IMR-90 (cell line): ENCODE data around the gene ANTXRL. TPM values are rescaled to one million over a fixed set of nuclear protein-coding genes. Genes with fewer than 3 reads are reported as not detected.

Experiments
- ATAC-seq: fragments of 200-7000 bp; cut with Tn5 transposase; 2 replicates; pipeline ENCODE4 v1.9.1; 2020; ENCODE audit warnings: low read depth, mild to moderate bottlenecking, moderate library complexity
- BruUV-seq: library from RNA; stranded (reverse); fragments of 400-500 nt; replicated peaks from 2 replicates; lab custom pipeline; 2021; lab: Mats Ljungman, UMichigan
- CTCF ChIA-PET: fragments of 300-600 bp; formaldehyde crosslinking; extraction: SDS; loops from one replicate; lab custom pipeline; 2021; ENCODE audit warnings: antibody characterized with exemption; lab: Yijun Ruan, JAX
- POLR2A ChIA-PET: fragments of 300-600 bp; sonication (Branson Sonifier 250); formaldehyde crosslinking; loops from one replicate; lab custom pipeline; 2022; ENCODE audit warnings: antibody characterized with exemption; ENCODE audit not compliant: unreplicated experiment; lab: Charles Lee
- DNase-seq: peaks from one replicate; pipeline ENCODE4 v3.0.0; 2013
- H2AFZ ChIP-seq: replicated peaks from 2 replicates; pipeline ENCODE3; 2013; ENCODE audit warnings: low read length, mild to moderate bottlenecking; ENCODE audit not compliant: poor library complexity
- H2AK5ac ChIP-seq: 2 replicates; pipeline ENCODE4 v1.6.1; 2013; ENCODE audit warnings: low read depth, low read length, inconsistent platforms
- H2AK9ac ChIP-seq: replicated peaks from 2 replicates; pipeline ENCODE3; 2013; ENCODE audit warnings: mild to moderate bottlenecking, low read depth, low read length, moderate library complexity; ENCODE audit not compliant: poor library complexity
- H2BK120ac ChIP-seq: 2 replicates; pipeline ENCODE4 v1.6.1; 2013; ENCODE audit warnings: low read depth, low read length, inconsistent platforms
- H2BK15ac ChIP-seq: 3 replicates; pipeline ENCODE4 v1.6.1; 2013; ENCODE audit warnings: low read depth, low read length, inconsistent platforms
- H2BK20ac ChIP-seq: 2 replicates; pipeline ENCODE4 v1.6.1; 2013; ENCODE audit warnings: low read depth, mild to moderate bottlenecking, inconsistent platforms, low read length, moderate library complexity
- H2BK5ac ChIP-seq: 2 replicates; pipeline ENCODE4 v1.6.1; 2013; ENCODE audit warnings: mild to moderate bottlenecking, low read depth, low read length, inconsistent platforms; ENCODE audit not compliant: poor library complexity, severe bottlenecking
- H3K14ac ChIP-seq: replicated peaks from 2 replicates; pipeline ENCODE4 v1.6.1; 2013; ENCODE audit warnings: low read depth, low read length, inconsistent platforms
- H3K18ac ChIP-seq: 2 replicates; pipeline ENCODE4 v1.6.1; 2013; ENCODE audit warnings: low read depth, low read length, control low read depth
- H3K23ac ChIP-seq: 2 replicates; pipeline ENCODE4 v1.6.1; 2013; ENCODE audit warnings: low read depth, low read length, inconsistent platforms
- H3K27ac ChIP-seq: 2 replicates; pipeline ENCODE4 v1.5.1; 2013; ENCODE audit warnings: mild to moderate bottlenecking, control low read depth, low read length; ENCODE audit not compliant: insufficient read depth
- H3K27me3 ChIP-seq: 2 replicates; pipeline ENCODE4 v1.6.1; 2013; ENCODE audit warnings: low read length; ENCODE audit not compliant: control insufficient read depth, insufficient read depth
- H3K36me3 ChIP-seq: 2 replicates; pipeline ENCODE4 v1.6.1; 2013; ENCODE audit warnings: low read length, mixed read lengths; ENCODE audit not compliant: control insufficient read depth, insufficient read depth
- H3K4ac ChIP-seq: 2 replicates; pipeline ENCODE4 v1.6.1; 2013; ENCODE audit warnings: low read depth, low read length, inconsistent platforms
- H3K4me1 ChIP-seq: 2 replicates; pipeline ENCODE4 v1.6.1; 2013; ENCODE audit warnings: low read length, mixed read lengths; ENCODE audit not compliant: control insufficient read depth, insufficient read depth
- H3K4me2 ChIP-seq: 2 replicates; pipeline ENCODE4 v1.6.1; 2013; ENCODE audit warnings: low read depth, mild to moderate bottlenecking, control low read depth, low read length, moderate library complexity
- H3K4me3 ChIP-seq: 2 replicates; pipeline ENCODE4 v1.5.1; 2013; ENCODE audit warnings: low read depth, mild to moderate bottlenecking, control low read depth, low read length, moderate library complexity; ENCODE audit not compliant: insufficient read depth
- H3K56ac ChIP-seq: 2 replicates; pipeline ENCODE4 v1.6.1; 2013; ENCODE audit warnings: low read length, inconsistent platforms; ENCODE audit not compliant: insufficient read depth; ENCODE audit errors: extremely low read depth
- H3K79me1 ChIP-seq, 2 experiments: 2 replicates each; pipeline ENCODE4 v1.6.1; 2013; ENCODE audit warnings: low read length in 2 of 2, inconsistent platforms in 1 of 2, low read depth in 1 of 2
- H3K9ac ChIP-seq: 2 replicates; pipeline ENCODE4 v1.6.1; 2013; ENCODE audit warnings: low read depth, low read length, control low read depth
- H3K9me1 ChIP-seq: 2 replicates; pipeline ENCODE4 v1.6.1; 2013; ENCODE audit warnings: low read length, inconsistent platforms; ENCODE audit not compliant: insufficient read depth
- H3K9me3 ChIP-seq: 2 replicates; pipeline ENCODE4 v1.6.1; 2013; ENCODE audit warnings: low read length; ENCODE audit not compliant: control insufficient read depth, insufficient read depth
- H4K20me1 ChIP-seq: 2 replicates; pipeline ENCODE4 v1.6.1; 2013; ENCODE audit warnings: low read length, inconsistent platforms; ENCODE audit not compliant: insufficient read depth
- H4K5ac ChIP-seq: 2 replicates; pipeline ENCODE4 v1.6.1; 2013; ENCODE audit warnings: mild to moderate bottlenecking, low read depth, low read length, control low read depth
- H4K8ac ChIP-seq, 2 experiments: 2 replicates each; pipeline ENCODE4 v1.6.1; 2013; ENCODE audit warnings: low read depth in 2 of 2, low read length in 2 of 2, control low read depth in 1 of 2, inconsistent platforms in 1 of 2
- H4K91ac ChIP-seq: 2 replicates; pipeline ENCODE4 v1.6.1; 2013; ENCODE audit warnings: low read depth, low read length, inconsistent platforms; ENCODE audit not compliant: insufficient read depth
- POLR2A ChIP-seq: IDR thresholded peaks from 2 replicates; pipeline ENCODE4 v1.6.1; 2012; ENCODE audit warnings: mild to moderate bottlenecking, low read depth, low read length
- RAD21 ChIP-seq: IDR thresholded peaks from 2 replicates; pipeline ENCODE4 v1.6.1; 2012; ENCODE audit warnings: low read length, improper control_type of control experiment
- WGBS, 2 experiments: methylation state at CpG; one replicate each; pipeline versions ENCODE4 v1.1.5 to v1.1.7; 2013; ENCODE audit warnings: missing lambda C conversion rate in 2 of 2; ENCODE audit not compliant: insufficient read length in 1 of 2; ENCODE audit errors: extremely low coverage in 2 of 2; 5-methylcytosine and 5-hydroxymethylcytosine counted together
- dilution Hi-C: fragments of 300-500 bp; cut with HindIII; formaldehyde crosslinking; loops from one replicate; pipeline ENCODE4 v1.14.3; 2018; ENCODE audit warnings: low sequenced_read_pairs; ENCODE audit not compliant: unreplicated experiment
- in situ Hi-C: fragments of 300-500 bp; cut with MboI; formaldehyde crosslinking; loops from 3 replicates; pipeline ENCODE4 v1.14.3; 2019; ENCODE audit warnings: low sequenced_read_pairs, inconsistent platforms, mixed read lengths
- intact Hi-C: fragments of 100-400 bp; cut with micrococcal nuclease; formaldehyde crosslinking; loops from 2 replicates; pipeline ENCODE4 v1.10.0; 2022
- polyA plus RNA-seq, 3 experiments: library from polyadenylated mRNA; depleted of rRNA; stranded (reverse); fragments of >200 nt; gene quantifications; 2 replicates each; pipeline ENCODE4 v1.2.3, GENCODE V29; 2012; ENCODE audit warnings: low replicate concordance in 1 of 3
- total RNA-seq: library from RNA; depleted of rRNA; stranded (reverse); fragments of >200 nt; gene quantifications from 2 replicates; pipeline ENCODE4 v1.2.3, GENCODE V29; 2012

Gene ANTXRL
- total and polyA plus RNA-seq, 2 of the 4 experiments (the other 2 are of a cell fraction) = not detected

DNA sequence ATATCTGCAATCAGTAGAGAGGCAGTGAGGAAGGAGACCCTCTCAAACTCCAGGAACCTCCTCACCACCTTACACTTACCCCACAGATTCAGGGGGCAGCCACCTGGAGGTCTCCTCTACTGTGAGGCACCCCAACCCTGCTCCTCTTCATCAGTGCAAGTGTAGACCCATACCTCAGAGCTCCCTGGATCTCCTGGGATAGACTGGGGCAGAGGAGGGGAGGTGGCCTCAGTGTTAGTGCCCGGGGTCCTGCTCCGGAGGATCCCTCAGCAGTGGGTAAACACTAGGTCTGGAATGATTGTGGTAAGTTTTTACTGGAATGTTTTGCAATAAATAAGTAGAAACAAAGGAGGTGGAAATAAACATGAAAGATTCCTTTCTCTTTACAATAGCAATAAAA is 31.1 kb downstream of the ANTXRL start:
- H3K27ac ChIP-seq = no peak overlapping the region
- peak overlapping the region; percentile 76 for H2BK20ac ChIP-seq
- no peak for TF ChIP-seq RAD21
- no peak for TF ChIP-seq POLR2A
- no peak overlapping the region; the same call in 1 of the 2 replicates for H3K56ac ChIP-seq
- H3K4me2 ChIP-seq = no peak overlapping the region; the same call in 1 of the 2 replicates
- H4K20me1 ChIP-seq = no peaks in the 10 kb centered on the region
- in situ Hi-C loops = no loop called here
- no peak overlapping the region for H2BK5ac ChIP-seq
- no peak overlapping the region for H2AFZ ChIP-seq
- H3K79me1 ChIP-seq = no peaks in the 10 kb centered on the region; a peak in 1 of 4 replicates
- ChIA-PET CTCF (no interaction called here), POLR2A (no interaction called here)
- H3K27me3 ChIP-seq = no peaks in the 10 kb centered on the region
- H3K23ac ChIP-seq = no peak overlapping the region
- H2AK5ac ChIP-seq = peak overlapping the region; percentile 67
- peak overlapping the region; percentile 16 to 44; a peak in 2 of 4 replicates for H4K8ac ChIP-seq
- intact Hi-C loops = loop anchor here (5.0 kb wide), 1 partner anchor 81 kb away; no protein-coding TSS in a partner anchor
- no peak overlapping the region for H2AK9ac ChIP-seq
- no CpG with 5 or more reads among the region's 2 CpGs for whole genome bisulfite sequencing, 2 experiments
- no peak overlapping the region; the same call in 1 of the 2 replicates for H3K14ac ChIP-seq
- H3K18ac ChIP-seq = peak overlapping the region; percentile 37; the same call in 1 of the 2 replicates
- peak overlapping the region; percentile 8; the same call in 1 of the 3 replicates for H2BK15ac ChIP-seq
- no peaks in the 10 kb centered on the region for H3K36me3 ChIP-seq
- no peaks in the 10 kb centered on the region for H3K9me3 ChIP-seq
- no TSS peak for BruUV-seq
- H4K91ac ChIP-seq = peak overlapping the region; percentile 60
- peaks cover 21% of the 10 kb centered on the region for H3K9me1 ChIP-seq
- dilution Hi-C loops = no loop called here
- H3K4ac ChIP-seq = peak overlapping the region; percentile 73
- ATAC-seq = no peak
- peak overlapping the region; percentile 85 for H2BK120ac ChIP-seq
- no peak overlapping the region for H3K9ac ChIP-seq
- H3K4me1 ChIP-seq = peaks cover 30% of the 10 kb centered on the region
- H4K5ac ChIP-seq = peak overlapping the region; percentile 55
- H3K4me3 ChIP-seq = no peak overlapping the region
- no peak for DNase-seq
